Measurements from ENCODE around the gene TFEB. TPM values are rescaled to one million over a fixed set of nuclear protein-coding genes. Genes with fewer than 3 reads are reported as not detected.
A peak's percentile ranks its signal among the peaks of the same experiment; 100 is the strongest.

The TFEB gene
- total and polyA plus RNA-seq, 10 of the 15 experiments (the other 5 are each of a cell fraction or from before 2014, with no cell fraction given), result 0.84 to 108 (median 60.8) TPM

DNA sequence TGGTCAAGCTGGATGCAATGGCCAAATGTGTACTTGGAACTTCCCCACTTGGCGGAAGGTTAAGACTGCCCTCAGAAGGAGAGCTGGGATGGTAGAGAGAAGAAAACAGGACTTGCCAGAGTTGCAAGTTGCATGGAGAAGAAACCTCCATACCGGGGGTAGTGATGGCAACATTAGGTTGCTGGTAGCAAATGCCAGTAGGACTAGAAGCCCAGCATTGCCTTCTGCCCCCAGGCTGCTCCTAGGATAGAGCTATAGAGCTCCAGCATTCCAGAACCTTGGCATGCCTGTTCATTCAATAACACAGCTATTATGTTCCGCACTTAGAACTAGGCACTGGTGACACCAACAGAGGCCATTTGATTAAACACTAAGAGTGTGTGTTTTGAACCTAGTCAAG is 26.6 kb downstream of the TFEB start:
- peaks cover 89% of the 10 kb centered on the region for H3K79me2 ChIP-seq (ENCODE audit: control insufficient read depth, insufficient read depth, low read length)

More for the DNA sequence above, 26.6 kb downstream of the TFEB start:
- H3K27ac ChIP-seq (ENCODE audit: control insufficient read depth, insufficient read depth), result no peak overlapping the region
- no peaks in the 10 kb centered on the region for H3K9me3 ChIP-seq (replicated peaks; ENCODE audit: control insufficient read depth, insufficient read depth, low read length)
- ChIA-PET POLR2A (interaction anchor here (0.6 to 6.1 kb wide), 3 partner anchors 12 to 28 kb away, joined by 3 to 210 read pairs (median 180); partner anchors contain the start of gene TFEB), RAD21 (ENCODE audit: unreplicated experiment) (interaction anchor here (0.7 to 6.3 kb wide), 6 partner anchors 8 to 316 kb away, joined by 3 to 185 read pairs (median 12); partner anchors contain the start of gene TFEB), SMC1A (ENCODE audit: uncharacterized antibody, unreplicated experiment) (interaction anchor here (0.9 to 7.2 kb wide), 7 partner anchors 8 to 385 kb away, joined by 3 to 168 read pairs (median 4); no protein-coding TSS in a partner anchor), CTCF (interaction anchor here (0.8 to 2.1 kb wide), 8 partner anchors 8 to 25 kb away, joined by 3 to 20 read pairs (median 4); no protein-coding TSS in a partner anchor)
- peaks cover 19% of the 10 kb centered on the region in 2 experiments for H3K36me3 ChIP-seq (ENCODE audit: control insufficient read depth in 2 of 2, insufficient read depth in 2 of 2, low read length in 1 of 2)
- H3K27me3 ChIP-seq (replicated peaks in 1 of 2; ENCODE audit: control insufficient read depth in 2 of 2, insufficient read depth in 2 of 2, low read length in 1 of 2), result no peaks in the 10 kb centered on the region
- intact Hi-C loops (cut with micrococcal nuclease; ENCODE audit: unreplicated experiment), result loop anchor here (5.0 to 10.0 kb wide), 2 partner anchors 68 to 336 kb away; partner anchors contain the start of gene FRS3
- ATAC-seq, result no peak
- no peak overlapping the region for H3K4me3 ChIP-seq
- WGBS (ENCODE audit: insufficient coverage, insufficient replicate concordance, low lambda C conversion rate, missing lambda C conversion rate), result 75% methylated on average over 3 of the region's 3 CpGs
- H4K20me1 ChIP-seq (ENCODE audit: control insufficient read depth, insufficient read depth), result no peaks in the 10 kb centered on the region; the same call in 1 of the 2 replicates
- peaks cover 52% of the 10 kb centered on the region for H3K4me1 ChIP-seq (ENCODE audit: control insufficient read depth, insufficient read depth, low read length)
- in situ Hi-C loops (cut with MboI), result no loop called here
- peak overlapping the region; percentile 99; the same call in 1 of the 2 replicates for H3K4me2 ChIP-seq (ENCODE audit: control insufficient read depth, insufficient read depth)
- no peak for DNase-seq (ENCODE audit: low read depth, low spot score)
- BruUV-seq (replicated peaks), result no TSS peak
- no peak for FAIRE-seq
- TF ChIP-seq, protein P1, sequence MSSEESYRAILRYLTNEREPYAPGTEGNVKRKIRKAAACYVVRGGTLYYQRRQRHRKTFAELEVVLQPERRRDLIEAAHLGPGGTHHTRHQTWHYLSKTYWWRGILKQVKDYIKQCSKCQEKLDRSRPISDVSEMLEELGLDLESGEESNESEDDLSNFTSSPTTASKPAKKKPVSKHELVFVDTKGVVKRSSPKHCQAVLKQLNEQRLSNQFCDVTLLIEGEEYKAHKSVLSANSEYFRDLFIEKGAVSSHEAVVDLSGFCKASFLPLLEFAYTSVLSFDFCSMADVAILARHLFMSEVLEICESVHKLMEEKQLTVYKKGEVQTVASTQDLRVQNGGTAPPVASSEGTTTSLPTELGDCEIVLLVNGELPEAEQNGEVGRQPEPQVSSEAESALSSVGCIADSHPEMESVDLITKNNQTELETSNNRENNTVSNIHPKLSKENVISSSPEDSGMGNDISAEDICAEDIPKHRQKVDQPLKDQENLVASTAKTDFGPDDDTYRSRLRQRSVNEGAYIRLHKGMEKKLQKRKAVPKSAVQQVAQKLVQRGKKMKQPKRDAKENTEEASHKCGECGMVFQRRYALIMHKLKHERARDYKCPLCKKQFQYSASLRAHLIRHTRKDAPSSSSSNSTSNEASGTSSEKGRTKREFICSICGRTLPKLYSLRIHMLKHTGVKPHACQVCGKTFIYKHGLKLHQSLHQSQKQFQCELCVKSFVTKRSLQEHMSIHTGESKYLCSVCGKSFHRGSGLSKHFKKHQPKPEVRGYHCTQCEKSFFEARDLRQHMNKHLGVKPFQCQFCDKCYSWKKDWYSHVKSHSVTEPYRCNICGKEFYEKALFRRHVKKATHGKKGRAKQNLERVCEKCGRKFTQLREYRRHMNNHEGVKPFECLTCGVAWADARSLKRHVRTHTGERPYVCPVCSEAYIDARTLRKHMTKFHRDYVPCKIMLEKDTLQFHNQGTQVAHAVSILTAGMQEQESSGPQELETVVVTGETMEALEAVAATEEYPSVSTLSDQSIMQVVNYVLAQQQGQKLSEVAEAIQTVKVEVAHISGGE (CRISPR knock-in tag; IDR thresholded peaks at IDR 0.05), result no peak
- TF ChIP-seq BHLHE40 (IDR thresholded peaks at IDR 0.05; ENCODE audit: borderline replicate concordance in 1 of 2, low read depth in 2 of 2, low read length in 1 of 2) (no peak), SRF (IDR thresholded peaks at IDR 0.05; ENCODE audit: low read depth in 2 of 2, low read length in 2 of 2) (no peak), POLR2AphosphoS5 (IDR thresholded peaks at IDR 0.05; ENCODE audit: low read length) (no peak), NFXL1 (IDR thresholded peaks at IDR 0.05; ENCODE audit: borderline replicate concordance) (no peak), ZNF217 (IDR thresholded peaks at IDR 0.05) (no peak), RB1 (IDR thresholded peaks at IDR 0.05; ENCODE audit: borderline replicate concordance) (no peak), STAT1 (conservative IDR thresholded peaks at IDR 0.05) (no peak), CHD1 (IDR thresholded peaks at IDR 0.05; ENCODE audit: low read depth, low read length) (no peak), EGR1 (IDR thresholded peaks at IDR 0.05; ENCODE audit: borderline replicate concordance in 1 of 2, low read depth in 2 of 2, low read length in 2 of 2) (no peak), RBBP5 (conservative IDR thresholded peaks at IDR 0.05) (no peak)
- TF ChIP-seq, protein P2, sequence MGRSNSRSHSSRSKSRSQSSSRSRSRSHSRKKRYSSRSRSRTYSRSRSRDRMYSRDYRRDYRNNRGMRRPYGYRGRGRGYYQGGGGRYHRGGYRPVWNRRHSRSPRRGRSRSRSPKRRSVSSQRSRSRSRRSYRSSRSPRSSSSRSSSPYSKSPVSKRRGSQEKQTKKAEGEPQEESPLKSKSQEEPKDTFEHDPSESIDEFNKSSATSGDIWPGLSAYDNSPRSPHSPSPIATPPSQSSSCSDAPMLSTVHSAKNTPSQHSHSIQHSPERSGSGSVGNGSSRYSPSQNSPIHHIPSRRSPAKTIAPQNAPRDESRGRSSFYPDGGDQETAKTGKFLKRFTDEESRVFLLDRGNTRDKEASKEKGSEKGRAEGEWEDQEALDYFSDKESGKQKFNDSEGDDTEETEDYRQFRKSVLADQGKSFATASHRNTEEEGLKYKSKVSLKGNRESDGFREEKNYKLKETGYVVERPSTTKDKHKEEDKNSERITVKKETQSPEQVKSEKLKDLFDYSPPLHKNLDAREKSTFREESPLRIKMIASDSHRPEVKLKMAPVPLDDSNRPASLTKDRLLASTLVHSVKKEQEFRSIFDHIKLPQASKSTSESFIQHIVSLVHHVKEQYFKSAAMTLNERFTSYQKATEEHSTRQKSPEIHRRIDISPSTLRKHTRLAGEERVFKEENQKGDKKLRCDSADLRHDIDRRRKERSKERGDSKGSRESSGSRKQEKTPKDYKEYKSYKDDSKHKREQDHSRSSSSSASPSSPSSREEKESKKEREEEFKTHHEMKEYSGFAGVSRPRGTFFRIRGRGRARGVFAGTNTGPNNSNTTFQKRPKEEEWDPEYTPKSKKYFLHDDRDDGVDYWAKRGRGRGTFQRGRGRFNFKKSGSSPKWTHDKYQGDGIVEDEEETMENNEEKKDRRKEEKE (IDR thresholded peaks at IDR 0.05), result no peak
- no peak overlapping the region for H2AFZ ChIP-seq (ENCODE audit: control insufficient read depth, low read depth, low read length)
- no peak overlapping the region for H3K9ac ChIP-seq (ENCODE audit: control insufficient read depth, insufficient read depth, low read length)

Data from GM12878 (cell line).